H9 (cell line): Measurements from ENCODE around the gene FAM162A. TPM values are rescaled to one million over a fixed set of nuclear protein-coding genes. Genes with fewer than 3 reads are reported as not detected.
"Not testable (repeated sequence)": the region's sequence is repeated elsewhere in the genome, so short reads cannot be mapped to it uniquely, and the experiment has no call there.

Experiments used
- DNase-seq: peaks from one replicate; pipeline ENCODE4 v3.0.0-alpha.2; 2017
- H2AFZ ChIP-seq: one replicate; pipeline ENCODE4 v1.6.1; 2013; ENCODE audit warnings: mild to moderate bottlenecking, low read length, control low read depth, moderate library complexity
- H2AK5ac ChIP-seq: 2 replicates; pipeline ENCODE4 v1.6.1; 2013; ENCODE audit warnings: low read length, control low read depth, mixed read lengths; ENCODE audit not compliant: insufficient read length
- H2BK120ac ChIP-seq: one replicate; pipeline ENCODE4 v1.6.1; 2013; ENCODE audit warnings: low read depth, mild to moderate bottlenecking, low read length, control low read depth, inconsistent platforms; ENCODE audit not compliant: poor library complexity, severe bottlenecking
- H2BK12ac ChIP-seq: 2 replicates; pipeline ENCODE4 v1.6.1; 2013; ENCODE audit warnings: low read length, control low read depth, mixed read lengths, low read depth; ENCODE audit not compliant: insufficient read length
- H2BK15ac ChIP-seq: 2 replicates; pipeline ENCODE4 v1.6.1; 2013; ENCODE audit warnings: low read depth, low read length, control low read depth
- H2BK20ac ChIP-seq: one replicate; pipeline ENCODE4 v1.6.1; 2013; ENCODE audit warnings: low read depth, mild to moderate bottlenecking, low read length, control low read depth, inconsistent platforms; ENCODE audit not compliant: poor library complexity, severe bottlenecking
- H2BK5ac ChIP-seq: 2 replicates; pipeline ENCODE4 v1.6.1; 2013; ENCODE audit warnings: low read length, control low read depth, mixed read lengths; ENCODE audit not compliant: insufficient read length
- H3K14ac ChIP-seq: 2 replicates; pipeline ENCODE4 v1.6.1; 2013; ENCODE audit warnings: low read length, control low read depth; ENCODE audit not compliant: insufficient read depth
- H3K18ac ChIP-seq: 2 replicates; pipeline ENCODE4 v1.6.1; 2013; ENCODE audit warnings: low read depth, mild to moderate bottlenecking, mixed read lengths, low read length, control low read depth; ENCODE audit not compliant: insufficient read length
- H3K23ac ChIP-seq: 2 replicates; pipeline ENCODE4 v1.6.1; 2013; ENCODE audit warnings: low read length, control low read depth, mixed read lengths, low read depth; ENCODE audit not compliant: insufficient read length
- H3K23me2 ChIP-seq: 2 replicates; pipeline ENCODE4 v1.6.1; 2013; ENCODE audit warnings: low read depth, mild to moderate bottlenecking, mixed read lengths, low read length, control low read depth; ENCODE audit not compliant: insufficient read length, poor library complexity, severe bottlenecking
- H3K27ac ChIP-seq: 2 replicates; pipeline ENCODE4 v1.5.1; 2013; ENCODE audit warnings: low read length, control low read depth, mixed read lengths, low read depth; ENCODE audit not compliant: insufficient read length
- H3K27me3 ChIP-seq: 2 replicates; pipeline ENCODE4 v1.6.1; 2013; ENCODE audit warnings: low read length, control low read depth, inconsistent platforms; ENCODE audit not compliant: insufficient read depth
- H3K4ac ChIP-seq: 2 replicates; pipeline ENCODE4 v1.6.1; 2013; ENCODE audit warnings: low read depth, mild to moderate bottlenecking, control low read depth, inconsistent platforms, low read length, moderate library complexity
- H3K4me1 ChIP-seq: 2 replicates; pipeline ENCODE4 v1.6.1; 2013; ENCODE audit warnings: low read length, control low read depth, inconsistent platforms; ENCODE audit not compliant: insufficient read depth
- H3K4me2 ChIP-seq: 2 replicates; pipeline ENCODE4 v1.6.1; 2013; ENCODE audit warnings: low read length, control low read depth, mixed read lengths; ENCODE audit not compliant: insufficient read length, insufficient read depth
- H3K56ac ChIP-seq: 2 replicates; pipeline ENCODE4 v1.6.1; 2013; ENCODE audit warnings: low read depth, mild to moderate bottlenecking, mixed read lengths, low read length, control low read depth; ENCODE audit not compliant: insufficient read length
- H3K79me1 ChIP-seq: 2 replicates; pipeline ENCODE4 v1.6.1; 2013; ENCODE audit warnings: low read depth, mild to moderate bottlenecking, moderate library complexity, low read length, control low read depth, inconsistent platforms; ENCODE audit not compliant: insufficient read depth, poor library complexity, severe bottlenecking
- H3K79me2 ChIP-seq: 2 replicates; pipeline ENCODE4 v1.6.1; 2013; ENCODE audit warnings: low read length, control low read depth, inconsistent platforms; ENCODE audit not compliant: insufficient read depth
- H3K9ac ChIP-seq: 2 replicates; pipeline ENCODE4 v1.6.1; 2013; ENCODE audit warnings: low read length, control low read depth, mixed read lengths; ENCODE audit not compliant: insufficient read length; ENCODE audit errors: extremely low read depth
- H3K9me3 ChIP-seq: one replicate; pipeline ENCODE4 v1.6.1; 2013; ENCODE audit warnings: low read depth, low read length, inconsistent platforms; ENCODE audit not compliant: control insufficient read depth
- H3T11ph ChIP-seq: one replicate; pipeline ENCODE4 v1.6.1; 2013; ENCODE audit warnings: mild to moderate bottlenecking, low read length, control low read depth, inconsistent platforms
- H4K20me1 ChIP-seq: one replicate; pipeline ENCODE4 v1.6.1; 2013; ENCODE audit not compliant: control insufficient read depth, insufficient read length, insufficient read depth
- H4K5ac ChIP-seq: 2 replicates; pipeline ENCODE4 v1.6.1; 2013; ENCODE audit warnings: low read depth, mild to moderate bottlenecking, mixed read lengths, low read length, control low read depth; ENCODE audit not compliant: insufficient read length
- H4K8ac ChIP-seq: replicated peaks from 2 replicates; pipeline ENCODE4 v1.6.1; 2013; ENCODE audit warnings: low read length, control low read depth, mixed read lengths, low read depth; ENCODE audit not compliant: insufficient read length
- H4K91ac ChIP-seq: 2 replicates; pipeline ENCODE4 v1.6.1; 2013; ENCODE audit warnings: low read depth, mild to moderate bottlenecking, moderate library complexity, mixed read lengths, low read length, control low read depth; ENCODE audit not compliant: insufficient read length
- H3K27ac Mint-ChIP-seq, 3 experiments: 2 replicates in 2 of 3; 3 replicates in 1 of 3; pipeline ENCODE4 v1.8.0; 2020 to 2021; ENCODE audit warnings: mixed read lengths in 3 of 3, mild to moderate bottlenecking in 1 of 3, moderate library complexity in 1 of 3
- H3K27me3 Mint-ChIP-seq: 2 replicates; pipeline ENCODE4 v1.8.0; 2021; ENCODE audit warnings: low read depth, mild to moderate bottlenecking, moderate library complexity, mixed read lengths
- H3K36me3 Mint-ChIP-seq, 3 experiments: 2 replicates in 2 of 3; 3 replicates in 1 of 3; pipeline ENCODE4 v1.8.0; 2020 to 2021; ENCODE audit warnings: low read depth in 3 of 3, mixed read lengths in 3 of 3; ENCODE audit not compliant: insufficient read depth in 1 of 3
- H3K4me1 Mint-ChIP-seq, 2 experiments: 2 replicates each; pipeline ENCODE4 v1.8.0; 2020; ENCODE audit warnings: mixed read lengths in 2 of 2
- H3K4me3 Mint-ChIP-seq, 2 experiments: 2 replicates in 1 of 2; 3 replicates in 1 of 2; pipeline ENCODE4 v1.8.0; 2020 to 2021; ENCODE audit warnings: mild to moderate bottlenecking in 2 of 2, mixed read lengths in 2 of 2, moderate library complexity in 1 of 2
- H3K9me3 Mint-ChIP-seq, 2 experiments: 2 replicates in 1 of 2; 3 replicates in 1 of 2; pipeline ENCODE4 v1.8.0; 2020; ENCODE audit warnings: mild to moderate bottlenecking in 2 of 2, mixed read lengths in 2 of 2, moderate library complexity in 1 of 2
- WGBS: extraction: QIAGEN DNeasy Blood & Tissue Kit; methylation state at CpG from one replicate; pipeline ENCODE4 v1.1.7; 2013; ENCODE audit warnings: missing lambda C conversion rate, low lambda C conversion rate, mixed read lengths; ENCODE audit not compliant: insufficient read length; ENCODE audit errors: extremely low coverage; 5-methylcytosine and 5-hydroxymethylcytosine counted together
- total RNA-seq: library from RNA; stranded (reverse); gene quantifications from 2 replicates; pipeline ENCODE4 v1.2.1, GENCODE V29; 2021

The FAM162A gene
- total RNA-seq, 1 experiment from 2014 or later: 78.5 TPM

DNA sequence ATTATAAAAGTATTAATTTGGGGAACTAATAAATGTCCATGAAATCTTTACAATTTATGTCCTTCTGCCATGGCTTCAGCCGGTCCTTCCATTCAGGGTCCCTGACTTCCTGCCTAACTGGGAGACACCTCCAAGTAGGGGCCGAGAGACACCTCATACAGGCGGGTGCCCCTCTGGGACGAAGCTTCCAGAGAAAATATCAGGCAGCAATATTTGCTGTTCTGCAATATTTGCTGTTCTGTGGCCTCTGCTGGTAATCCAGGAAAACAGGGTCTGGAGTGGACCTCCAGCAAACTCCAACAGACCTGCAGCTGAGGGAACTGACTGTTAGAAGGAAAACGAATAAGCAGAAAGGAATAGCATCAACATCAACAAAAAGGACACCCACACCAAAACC lies 60.5 kb downstream of the FAM162A start:
- H2BK20ac ChIP-seq, H3K4me2 ChIP-seq, H3K4me3 Mint-ChIP-seq, H3K23me2 ChIP-seq, H4K8ac ChIP-seq, H2AFZ ChIP-seq, H2BK15ac ChIP-seq, H3K79me2 ChIP-seq, H3K23ac ChIP-seq, H2AK5ac ChIP-seq, H3K18ac ChIP-seq, DNase-seq, H3T11ph ChIP-seq, H3K79me1 ChIP-seq, H3K4me1 ChIP-seq, H4K5ac ChIP-seq, H3K9me3 Mint-ChIP-seq, H3K27me3 Mint-ChIP-seq, H3K27me3 ChIP-seq, H3K9me3 ChIP-seq, H2BK12ac ChIP-seq, H2BK5ac ChIP-seq, H4K20me1 ChIP-seq, H3K4ac ChIP-seq, H3K56ac ChIP-seq, H3K9ac ChIP-seq, H2BK120ac ChIP-seq, H3K14ac ChIP-seq, H3K27ac ChIP-seq, H4K91ac ChIP-seq: not testable (repeated sequence)
- Mint-ChIP-seq H3K4me1 (peaks cover 30 to 33% of the 10 kb centered on the region in 2 experiments), H3K27ac (peak overlapping the region; percentile 13 to 94 (median 65); a peak in 4 of 7 replicates), H3K36me3 (peaks cover 62 to 77% (median 70%) of the 10 kb centered on the region in 3 experiments)
- no CpG with 5 or more reads among the region's 5 CpGs for WGBS

DNA sequence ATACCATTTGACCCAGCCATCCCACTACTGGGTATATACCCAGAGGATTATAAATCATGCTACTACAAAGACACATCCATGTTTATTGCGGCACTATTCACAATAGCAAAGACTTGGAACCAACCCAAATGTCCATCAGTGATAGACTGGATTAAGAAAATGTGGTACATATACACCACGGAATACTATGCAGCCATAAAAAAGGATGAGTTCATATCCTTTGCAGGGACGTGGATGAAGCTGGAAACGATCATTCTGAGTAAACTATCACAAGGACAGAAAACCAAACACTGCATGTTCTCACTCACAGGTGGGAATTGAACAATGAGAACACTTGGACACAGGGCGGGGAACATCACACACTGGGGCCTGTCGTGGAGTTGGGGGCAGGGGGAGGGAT lies 64.2 kb downstream of the FAM162A start:
- H3K23ac ChIP-seq, H3K79me1 ChIP-seq, H3K79me2 ChIP-seq, H2BK5ac ChIP-seq, H3K4me2 ChIP-seq, H2BK120ac ChIP-seq, H2BK20ac ChIP-seq, H4K8ac ChIP-seq, H3K9me3 ChIP-seq, H2BK12ac ChIP-seq, H2BK15ac ChIP-seq, H3K27me3 Mint-ChIP-seq, H3T11ph ChIP-seq, H3K4ac ChIP-seq, H3K9ac ChIP-seq, H4K91ac ChIP-seq, H3K23me2 ChIP-seq, H4K5ac ChIP-seq, H3K27ac ChIP-seq, H4K20me1 ChIP-seq, DNase-seq, H2AFZ ChIP-seq, H3K14ac ChIP-seq, H3K4me1 ChIP-seq, H3K27me3 ChIP-seq, H3K18ac ChIP-seq, H3K56ac ChIP-seq, H3K9me3 Mint-ChIP-seq, H2AK5ac ChIP-seq, H3K4me3 Mint-ChIP-seq, H3K27ac Mint-ChIP-seq: not testable (repeated sequence)
- peaks cover 66 to 86% (median 76%) of the 10 kb centered on the region in 3 experiments for H3K36me3 Mint-ChIP-seq
- H3K4me1 Mint-ChIP-seq: peaks cover 21 to 23% of the 10 kb centered on the region in 2 experiments
- WGBS: no CpG with 5 or more reads among the region's 6 CpGs
